ENCODE data around the gene PPARA. TPM values are rescaled to one million over a fixed set of nuclear protein-coding genes. Genes with fewer than 3 reads are reported as not detected.
A peak's percentile ranks its signal among the peaks of the same experiment; 100 is the strongest.

The PPARA gene
- total RNA-seq: 10 to 100 TPM; 49.6 to 66.2 TPM
- long read RNA-seq, full-length matches to known transcripts: 2 of 45 reads
- long read RNA-seq, partial matches to known transcripts: 11 of 45 reads
- long read RNA-seq, other reads (novel, unspliced or antisense): 32 of 45 reads

- DNase-seq: peak; percentile 93
- peak; percentile 90 to 93 for ATAC-seq
- intact Hi-C loops (cut with DNase I): loop anchor here in 1 of 2 donors (10.0 kb wide), 1 partner anchor 95 kb away; no protein-coding TSS in a partner anchor
Measured at GRCh38 chr22:46150034-46150654, at the start of gene PPARA. Gene PPARA (plus strand): TSS chr22:46150526. CDS start chr22:46198384, 47,858 bp downstream.

GRCh38 chr22:46102159-46102558, 48.2 kb upstream of the PPARA start:
- no peak for DNase-seq
- intact Hi-C loops (cut with DNase I): no loop called here
- no peak for ATAC-seq

- no peak for DNase-seq
- ATAC-seq: no peak
- intact Hi-C loops (cut with DNase I): no loop called here
Measured at GRCh38 chr22:46102752-46103151, 47.6 kb upstream of the PPARA start.

- intact Hi-C loops (cut with DNase I): no loop called here
- ATAC-seq: no peak
- no peak for DNase-seq
Measured at GRCh38 chr22:46103181-46103580, 47.1 kb upstream of the PPARA start.

GRCh38 chr22:46103664-46104063, 46.7 kb upstream of the PPARA start:
- no peak for DNase-seq
- intact Hi-C loops (cut with DNase I): no loop called here
- no peak for ATAC-seq

GRCh38 chr22:46104170-46104880, 46.0 kb upstream of the PPARA start:
- ATAC-seq (peak; percentile 1 to 16), DNase-seq (no peak)
- intact Hi-C loops (cut with DNase I): no loop called here

- ATAC-seq (no peak), DNase-seq (no peak)
- intact Hi-C loops (cut with DNase I): no loop called here
Measured at GRCh38 chr22:46104881-46105493, 45.3 kb upstream of the PPARA start.

GRCh38 chr22:46105494-46106278, 44.6 kb upstream of the PPARA start:
- DNase-seq (peak; percentile 66), ATAC-seq (peak in 1 of 2 donors; percentile 2)
- intact Hi-C loops (cut with DNase I): no loop called here

- no peak for DNase-seq
- ATAC-seq: no peak
- intact Hi-C loops (cut with DNase I): no loop called here
Measured at GRCh38 chr22:46106279-46107022, 43.9 kb upstream of the PPARA start.

GRCh38 chr22:46107089-46107664, 43.1 kb upstream of the PPARA start:
- ATAC-seq (peak; percentile 8 to 13), DNase-seq (no peak)
- intact Hi-C loops (cut with DNase I): no loop called here

- ATAC-seq (no peak), DNase-seq (no peak)
- intact Hi-C loops (cut with DNase I): no loop called here
Measured at GRCh38 chr22:46107753-46108563, 42.4 kb upstream of the PPARA start.

- ATAC-seq (peak; percentile 20 to 45), DNase-seq (peak; percentile 73)
- intact Hi-C loops (cut with DNase I): no loop called here
Measured at GRCh38 chr22:46108564-46109473, 41.5 kb upstream of the PPARA start.

GRCh38 chr22:46109474-46110003, 40.8 kb upstream of the PPARA start:
- intact Hi-C loops (cut with DNase I): loop anchor here in 1 of 2 donors (5.0 kb wide), 1 partner anchor 32 kb away; no protein-coding TSS in a partner anchor
- no peak for ATAC-seq
- DNase-seq: no peak

- DNase-seq (peak; percentile 65), ATAC-seq (peak in 1 of 2 donors; percentile 18)
- intact Hi-C loops (cut with DNase I): loop anchor here in 1 of 2 donors (5.0 kb wide), 1 partner anchor 33 kb away; no protein-coding TSS in a partner anchor
Measured at GRCh38 chr22:46110215-46110614, 40.1 kb upstream of the PPARA start.

GRCh38 chr22:46111645-46112306, 38.5 kb upstream of the PPARA start:
- ATAC-seq (peak in 1 of 2 donors; percentile 14), DNase-seq (peak; percentile 60)
- intact Hi-C loops (cut with DNase I): loop anchor here in 1 of 2 donors (5.0 kb wide), 1 partner anchor 34 kb away; no protein-coding TSS in a partner anchor

Measured in left cardiac atrium (tissue), 4 donors.